ENCODE measurements around the gene DENND10.
"Not testable (repeated sequence)": the region's sequence is repeated elsewhere in the genome, so short reads cannot be mapped to it uniquely, and the experiment has no call there.

DENND10 gene

GRCh38 chr10:119100434-119101238, 3.3 kb upstream of the DENND10 start:
- DNase-seq, result no peak

- DNase-seq, result no peak
These were observed 2.4 kb upstream of the DENND10 start for GRCh38 chr10:119101366-119102098.

GRCh38 chr10:119103241-119103902, 541 bp upstream of the DENND10 start:
- DNase-seq, result no peak

GRCh38 chr10:119104654-119105015, 722 bp downstream of the DENND10 start:
- DNase-seq, result peak; percentile 11

GRCh38 chr10:119105155-119105554, 1.2 kb downstream of the DENND10 start:
- no peak for DNase-seq

- not testable (repeated sequence) for DNase-seq
These were observed 2.0 kb downstream of the DENND10 start for GRCh38 chr10:119105899-119106298.

GRCh38 chr10:119107106-119107505, 3.2 kb downstream of the DENND10 start:
- DNase-seq, result not testable (repeated sequence)

- not testable (repeated sequence) for DNase-seq
These were observed 3.9 kb downstream of the DENND10 start for GRCh38 chr10:119107771-119108170.

- no peak for DNase-seq
These were observed 8.1 kb downstream of the DENND10 start for GRCh38 chr10:119112056-119112455.

- DNase-seq, result no peak
These were observed 10.1 kb downstream of the DENND10 start for GRCh38 chr10:119113751-119114732.

- no peak for DNase-seq
These were observed 12.0 kb downstream of the DENND10 start for GRCh38 chr10:119115926-119116325.

GRCh38 chr10:119116326-119116951, 12.5 kb downstream of the DENND10 start:
- DNase-seq, result no peak

- DNase-seq, result no peak
These were observed 14.3 kb downstream of the DENND10 start for GRCh38 chr10:119118231-119118630.

- DNase-seq, result no peak
These were observed 15.5 kb downstream of the DENND10 start for GRCh38 chr10:119119400-119119799.

- DNase-seq, result no peak
These were observed 16.5 kb downstream of the DENND10 start for GRCh38 chr10:119120413-119120867.

- no peak for DNase-seq
These were observed 17.0 kb downstream of the DENND10 start for GRCh38 chr10:119120875-119121274.

GRCh38 chr10:119125942-119126341, 22.0 kb downstream of the DENND10 start:
- DNase-seq, result no peak

GRCh38 chr10:119129721-119130120, 25.8 kb downstream of the DENND10 start:
- DNase-seq, result no peak

GRCh38 chr10:119131512-119132240, 27.8 kb downstream of the DENND10 start:
- peak; percentile 11 for DNase-seq

- DNase-seq, result no peak
These were observed 28.8 kb downstream of the DENND10 start for GRCh38 chr10:119132521-119133345.

Measured in activated gamma-delta T cell treated with Interleukin-2 at 50 U/mL for 16 hours (primary cell).